HepG2 (cell line): ENCODE data around the gene ZNF554. TPM values are rescaled to one million over a fixed set of nuclear protein-coding genes. Genes with fewer than 3 reads are reported as not detected.

Source experiments
- AHDC1 ChIP-seq: sonication (generic); formaldehyde crosslinking; IDR thresholded peaks from 2 replicates; pipeline ENCODE4 v1.5.1; 2020; ENCODE audit warnings: mild to moderate bottlenecking, missing genetic modification reagents, borderline replicate concordance
- ATF6 ChIP-seq: sonication (generic); formaldehyde crosslinking; conservative IDR thresholded peaks from 2 replicates; pipeline ENCODE4 v1.4.0; 2020; ENCODE audit warnings: missing genetic modification reagents
- FOXM1 ChIP-seq: sonication (generic); formaldehyde crosslinking; IDR thresholded peaks from 2 replicates; pipeline ENCODE4 v1.5.0; 2020; ENCODE audit warnings: missing genetic modification reagents
- GABPA ChIP-seq, 2 experiments: IDR thresholded peaks; 2 replicates each; pipeline ENCODE4 v1.6.1; 2011 to 2016; ENCODE audit warnings: low read depth in 2 of 2, low read length in 1 of 2, missing biosample characterization in 1 of 2, missing genetic modification characterization in 1 of 2
- KLF9 ChIP-seq: IDR thresholded peaks from 2 replicates; pipeline ENCODE4 v1.6.1; 2016; ENCODE audit warnings: low read depth
- MATR3 ChIP-seq: sonication (generic); formaldehyde crosslinking; IDR thresholded peaks from 2 replicates; pipeline ENCODE4 v1.4.0; 2020; ENCODE audit warnings: missing genetic modification reagents
- PCBP1 ChIP-seq: fragments of 200-400 bp; formaldehyde crosslinking; IDR thresholded peaks from 2 replicates; pipeline ENCODE4 v1.6.1; 2017; ENCODE audit warnings: mild to moderate bottlenecking, low read depth, low read length, borderline replicate concordance
- RFXANK ChIP-seq: IDR thresholded peaks from 2 replicates; pipeline ENCODE4 v1.6.1; 2016
- SCMH1 ChIP-seq: sonication (generic); formaldehyde crosslinking; IDR thresholded peaks from 2 replicates; pipeline ENCODE4 v1.9.0; 2021; ENCODE audit warnings: missing genetic modification reagents, mild to moderate bottlenecking, borderline replicate concordance
- TCF7L2 ChIP-seq: IDR thresholded peaks from 2 replicates; pipeline ENCODE4 v1.6.1; 2011; ENCODE audit warnings: mild to moderate bottlenecking, low read depth, low read length, moderate library complexity
- ZMYM2 ChIP-seq: sonication (generic); formaldehyde crosslinking; IDR thresholded peaks from 2 replicates; pipeline ENCODE4 v1.8.0; 2022; ENCODE audit warnings: mild to moderate bottlenecking, missing genetic modification reagents
- ZNF512B ChIP-seq: sonication (generic); formaldehyde crosslinking; IDR thresholded peaks from 2 replicates; pipeline ENCODE4 v1.5.1; 2020; ENCODE audit warnings: missing genetic modification reagents, mild to moderate bottlenecking, borderline replicate concordance
- ZNF672 ChIP-seq: sonication (generic); formaldehyde crosslinking; IDR thresholded peaks from 2 replicates; pipeline ENCODE4 v1.8.1; 2022; ENCODE audit warnings: missing genetic modification reagents
- ZXDC ChIP-seq: sonication (generic); formaldehyde crosslinking; IDR thresholded peaks from 2 replicates; pipeline ENCODE4 v1.5.0; 2020; ENCODE audit warnings: mild to moderate bottlenecking, missing genetic modification reagents
- polyA plus RNA-seq, 8 experiments: library from polyadenylated mRNA; depleted of rRNA in 3 of 8; stranded (reverse) in 7 of 8; unstranded in 1 of 8; fragments of >200 nt; fragmentation: Illumina TruSeq in 4 of 8; extraction: Trizol in 4 of 8; gene quantifications; 2 replicates each; pipeline versions ENCODE4 v1.2.1 to v1.2.3, GENCODE V29; 2011 to 2016; ENCODE audit warnings: low read depth in 4 of 8, missing spikeins in 1 of 8, mixed read lengths in 1 of 8; ENCODE audit not compliant: insufficient read depth in 1 of 8
- total RNA-seq, 5 experiments: library from RNA; depleted of rRNA; stranded (reverse); fragments of >200 nt; fragmentation: Illumina TruSeq; extraction: Trizol; gene quantifications; 2 replicates each; pipeline ENCODE4 v1.2.3, GENCODE V29; 2016; ENCODE audit warnings: low read depth in 1 of 5

The ZNF554 gene
- total and polyA plus RNA-seq, 2 of the 13 experiments (the other 11 are each of a cell fraction or from before 2014, with no cell fraction given), result 2.2 to 2.7 TPM

GRCh38 chr19:2782936-2783780 is 36.5 kb upstream of the ZNF554 start, which contains the start of gene SGTA (continued):
- 0 out of 2 replicates have a peak, but pooled peaks have one; percentile 14 for TF ChIP-seq AHDC1 (CRISPR knock-in tag)
- no peak for TF ChIP-seq ZNF512B (CRISPR knock-in tag)
- 0 out of 2 replicates have a peak, but pooled peaks have one; percentile 31 for TF ChIP-seq ZNF672 (CRISPR knock-in tag)
- 0 out of 2 replicates have a peak, but pooled peaks have one; percentile 57 for TF ChIP-seq FOXM1 (CRISPR knock-in tag)
- TF ChIP-seq SCMH1 (CRISPR knock-in tag), result no peak
- 0 out of 2 replicates have a peak, but pooled peaks have one; percentile 45 for TF ChIP-seq RFXANK (CRISPR knock-in tag)
- TF ChIP-seq PCBP1, result no peak
- no peak for TF ChIP-seq TCF7L2
- peak; percentile 75; the same call in 1 of the 2 replicates for TF ChIP-seq ATF6
- peak; percentile 87; the same call in 1 of the 2 replicates for TF ChIP-seq KLF9 (CRISPR knock-in tag)
- TF ChIP-seq MATR3, result no peak
- no peak for TF ChIP-seq ZMYM2 (CRISPR knock-in tag)
- TF ChIP-seq GABPA (IDR thresholded peaks at IDR 0.05; ENCODE audit: low read depth, low read length), result peak; percentile 87
- TF ChIP-seq GABPA (CRISPR knock-in tag; IDR thresholded peaks at IDR 0.05; ENCODE audit: low read depth), result peak; percentile 96
- peak; percentile 53; the same call in 1 of the 2 replicates for TF ChIP-seq ZXDC (CRISPR knock-in tag)
